IMR-90 (cell line): Measurements from ENCODE around the gene TMLHE. TPM values are rescaled to one million over a fixed set of nuclear protein-coding genes. Genes with fewer than 3 reads are reported as not detected.

Experiments used
- microRNA-seq, 2 experiments: library from miRNA; stranded (forward) in 1 of 2; unstranded in 1 of 2; fragments of 10-50 nt in 1 of 2; fragments of <30 nt in 1 of 2; gene quantifications in 1 of 2; microRNA quantifications in 1 of 2; one replicate each; pipeline versions ENCODE3 to v1.1.0; 2013 to 2020; ENCODE audit not compliant: insufficient read depth in 1 of 2, insufficient read length in 1 of 2, unreplicated experiment in 1 of 2
- polyA plus RNA-seq, 3 experiments: library from polyadenylated mRNA; depleted of rRNA; stranded (reverse); fragments of >200 nt; gene quantifications; 2 replicates each; pipeline ENCODE4 v1.2.3, GENCODE V29; 2012; ENCODE audit warnings: low replicate concordance in 1 of 3
- small RNA-seq, 5 experiments: library from RNA; depleted of rRNA; stranded (forward); fragments of <200 nt; gene quantifications; one replicate each; pipeline ENCODE3, GENCODE V24; 2012
- total RNA-seq: library from RNA; depleted of rRNA; stranded (reverse); fragments of >200 nt; gene quantifications from 2 replicates; pipeline ENCODE4 v1.2.3, GENCODE V29; 2012; rRNA removed

TMLHE gene
- total and polyA plus RNA-seq, 2 of the 4 experiments (the other 2 are of a cell fraction), result 10.9 to 20.4 TPM

Small RNA genes lying within 50 kb of the gene (microRNA-seq; reads per million reads assigned to microRNA genes)
- gene MIR1184-3, result 0 reads per million in 2 experiments

Small RNA genes lying within 50 kb of the gene (small RNA-seq; reads per million reads assigned to genes)
- 0 reads per million in 5 experiments for gene MIR1184-3

Other genes starting within 250 kb of the TMLHE start
- gene F8A2, start 230.9 kb downstream of the TMLHE start, total RNA-seq, result not detected in 2 replicates
- gene F8A2, start 230.9 kb downstream of the TMLHE start, polyA plus RNA-seq (2012; rRNA removed), result not detected in 2 replicates
- gene F8A3, start 154.3 kb downstream of the TMLHE start, total RNA-seq, result under 0.01 and 0.18 TPM in 2 replicates
- gene F8A3, start 154.3 kb downstream of the TMLHE start, polyA plus RNA-seq (2012; rRNA removed), result 1.5 and 2.0 TPM in 2 replicates
- 0.18 and 0.28 TPM in 2 replicates for gene SPRY3, start 366 bp downstream of the TMLHE start, total RNA-seq
- gene SPRY3, start 366 bp downstream of the TMLHE start, polyA plus RNA-seq (2012; rRNA removed), result 0.32 TPM in 2 replicates